Epithelial cell of umbilical artery (primary cell): Measurements from ENCODE around the gene PRAMEF10. TPM values are rescaled to one million over a fixed set of nuclear protein-coding genes. Genes with fewer than 3 reads are reported as not detected.

Experiments used
- total RNA-seq: library from RNA; depleted of rRNA; stranded (reverse); fragments of >200 nt; gene quantifications from 2 replicates; pipeline ENCODE4 v1.2.3, GENCODE V29; 2014

The PRAMEF10 gene
- not detected in 2 replicates for total RNA-seq

DNA sequence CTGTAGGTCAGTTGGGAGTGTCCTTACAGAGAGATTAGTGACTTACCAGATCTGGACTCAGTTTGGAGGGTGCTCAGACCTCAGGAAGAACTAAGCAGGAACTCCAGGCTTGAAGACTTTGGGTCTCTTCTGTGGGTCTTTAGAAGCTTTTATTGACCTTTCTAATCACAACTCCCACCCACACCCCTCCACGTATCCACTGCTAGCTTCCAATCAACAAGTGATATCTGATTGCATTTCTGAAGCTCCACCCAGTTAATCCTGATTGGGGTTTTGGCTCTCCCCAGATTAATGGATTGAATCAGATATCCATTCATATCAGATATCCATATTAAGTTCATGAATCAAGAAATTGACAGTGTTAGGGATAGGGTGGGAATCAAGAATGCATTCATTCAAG lies at the start of gene PRAMEF10:
Gene PRAMEF10, minus strand, starts transcription at position 101 of the 400 bp plus-strand sequence. CDS start 2,423 bp downstream, outside the sequence.

DNA sequence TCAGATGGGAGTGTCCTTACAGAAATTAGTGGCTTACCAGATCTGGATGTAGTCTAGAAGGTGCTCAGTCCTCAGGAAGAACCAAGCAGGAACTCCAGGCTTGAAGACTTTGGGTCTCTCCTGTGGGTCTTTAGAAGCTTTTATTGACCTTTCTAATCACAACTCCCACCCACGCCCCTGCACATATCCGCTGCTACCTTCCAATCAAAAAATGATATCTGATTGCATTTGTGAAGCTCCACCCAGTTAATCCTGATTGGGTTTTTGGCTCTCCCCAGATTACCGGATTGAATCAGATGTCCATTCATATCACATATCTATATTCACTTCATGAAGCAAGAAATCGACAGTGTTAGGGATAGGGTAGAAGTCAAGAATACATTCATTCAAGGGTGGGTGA lies 49.4 kb upstream of the PRAMEF10 start, which contains the start of gene PRAMEF6:
Gene PRAMEF6, minus strand, starts transcription at position 101 of the 400 bp plus-strand sequence. CDS start 5,062 bp downstream, outside the sequence.

DNA sequence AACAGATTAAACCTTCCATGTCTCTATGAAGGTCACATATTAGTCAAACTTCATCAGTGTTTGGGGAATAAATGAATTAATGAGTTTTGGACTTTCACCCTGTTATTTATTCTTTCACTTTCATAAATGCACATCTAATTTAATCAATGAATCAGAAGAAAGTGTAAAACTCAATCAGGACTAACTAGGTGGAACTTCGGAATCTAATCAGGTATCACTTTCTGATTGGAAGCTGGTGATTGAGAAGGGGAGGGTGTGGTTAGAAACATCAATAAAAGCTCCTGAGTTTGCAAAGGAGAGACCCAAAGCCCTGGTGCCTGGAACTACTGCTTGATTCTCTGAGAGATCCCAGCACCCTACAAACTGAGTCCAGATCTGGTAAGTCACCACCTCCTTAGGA lies 18.2 kb upstream of the PRAMEF10 start, which contains the start of gene PRAMEF7:
Gene PRAMEF7, plus strand, starts transcription at position 301 of the 400 bp plus-strand sequence. CDS start 1,083 bp downstream, outside the sequence.

DNA sequence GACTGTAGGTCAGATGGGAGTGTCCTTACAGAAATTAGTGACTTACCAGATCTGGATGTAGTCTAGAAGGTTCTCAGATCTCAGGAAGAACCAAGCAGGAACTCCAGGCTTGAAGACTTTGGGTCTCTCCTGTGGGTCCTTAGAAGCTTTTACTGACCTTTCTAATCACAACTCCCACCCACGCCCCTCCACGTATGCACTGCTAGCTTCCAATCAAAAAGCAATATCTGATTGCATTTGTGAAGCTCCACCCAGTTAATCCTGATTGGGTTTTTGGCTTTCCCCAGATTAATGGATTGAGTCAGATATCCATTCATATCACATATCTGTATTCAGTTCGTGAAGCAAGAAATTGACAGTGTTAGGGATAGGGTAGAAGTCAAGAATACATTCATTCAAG lies 12.0 kb downstream of the PRAMEF10 start, which contains the start of gene PRAMEF4:
Gene PRAMEF4, minus strand, starts transcription at position 101 of the 400 bp plus-strand sequence. CDS start 2,807 bp downstream, outside the sequence.

GRCh38 chr1:12856786-12857185 lies 41.3 kb downstream of the PRAMEF10 start, which contains the start of gene PRAMEF2:
Gene PRAMEF2 (plus strand): TSS chr1:12857086. CDS start chr1:12859010, 1,924 bp downstream.

GRCh38 chr1:12848620-12849019 lies 49.5 kb downstream of the PRAMEF10 start, which contains the start of gene HNRNPCL1:
Gene HNRNPCL1 (minus strand): TSS chr1:12848720. CDS start chr1:12848289, 431 bp downstream.

Other genes with a start within 250 kb of the PRAMEF10 start
- not detected in 2 replicates for gene AADACL3, start 182.2 kb downstream of the PRAMEF10 start, total RNA-seq
- gene CFAP107, start 152.1 kb downstream of the PRAMEF10 start, total RNA-seq = not detected in 2 replicates
- not detected in 2 replicates for gene PRAMEF12, start 124.5 kb downstream of the PRAMEF10 start, total RNA-seq
- not detected in 2 replicates for gene PRAMEF1, start 106.9 kb downstream of the PRAMEF10 start, total RNA-seq
- gene PRAMEF11, start 66.9 kb downstream of the PRAMEF10 start, total RNA-seq = not detected in 2 replicates
- gene HNRNPCL1, start 49.5 kb downstream of the PRAMEF10 start, total RNA-seq = not detected in 2 replicates
- gene PRAMEF2, start 41.2 kb downstream of the PRAMEF10 start, total RNA-seq = not detected in 2 replicates
- gene PRAMEF4, start 12.1 kb downstream of the PRAMEF10 start, total RNA-seq = not detected in 2 replicates
- gene PRAMEF7, start 18.3 kb upstream of the PRAMEF10 start, total RNA-seq = not detected in 2 replicates
- gene PRAMEF6, start 49.3 kb upstream of the PRAMEF10 start, total RNA-seq = not detected in 2 replicates
- gene PRAMEF27, start 158.3 kb upstream of the PRAMEF10 start, total RNA-seq = not detected in 2 replicates
- not detected in 2 replicates for gene HNRNPCL3, start 162.5 kb upstream of the PRAMEF10 start, total RNA-seq
- gene PRAMEF25, start 172.5 kb upstream of the PRAMEF10 start, total RNA-seq = not detected in 2 replicates
- not detected in 2 replicates for gene HNRNPCL2, start 218.6 kb upstream of the PRAMEF10 start, total RNA-seq